Measurements from ENCODE around the gene CPZ. TPM values are rescaled to one million over a fixed set of nuclear protein-coding genes. Genes with fewer than 3 reads are reported as not detected.

The CPZ gene
- total RNA-seq, 6 experiments from 2014 or later, result 1.9 to 3.5 (median 2.5) TPM

GRCh38 chr4:8553216-8553615 is 39.3 kb upstream of the CPZ start:
- peaks cover 5% of the 10 kb centered on the region; the same call in 1 of the 2 replicates for H3K9me3 Mint-ChIP-seq
- H3K27me3 Mint-ChIP-seq (ENCODE audit: insufficient read depth), result peaks cover 32% of the 10 kb centered on the region
- H3K27ac Mint-ChIP-seq, result no peak overlapping the region
- TF ChIP-seq, protein P1, sequence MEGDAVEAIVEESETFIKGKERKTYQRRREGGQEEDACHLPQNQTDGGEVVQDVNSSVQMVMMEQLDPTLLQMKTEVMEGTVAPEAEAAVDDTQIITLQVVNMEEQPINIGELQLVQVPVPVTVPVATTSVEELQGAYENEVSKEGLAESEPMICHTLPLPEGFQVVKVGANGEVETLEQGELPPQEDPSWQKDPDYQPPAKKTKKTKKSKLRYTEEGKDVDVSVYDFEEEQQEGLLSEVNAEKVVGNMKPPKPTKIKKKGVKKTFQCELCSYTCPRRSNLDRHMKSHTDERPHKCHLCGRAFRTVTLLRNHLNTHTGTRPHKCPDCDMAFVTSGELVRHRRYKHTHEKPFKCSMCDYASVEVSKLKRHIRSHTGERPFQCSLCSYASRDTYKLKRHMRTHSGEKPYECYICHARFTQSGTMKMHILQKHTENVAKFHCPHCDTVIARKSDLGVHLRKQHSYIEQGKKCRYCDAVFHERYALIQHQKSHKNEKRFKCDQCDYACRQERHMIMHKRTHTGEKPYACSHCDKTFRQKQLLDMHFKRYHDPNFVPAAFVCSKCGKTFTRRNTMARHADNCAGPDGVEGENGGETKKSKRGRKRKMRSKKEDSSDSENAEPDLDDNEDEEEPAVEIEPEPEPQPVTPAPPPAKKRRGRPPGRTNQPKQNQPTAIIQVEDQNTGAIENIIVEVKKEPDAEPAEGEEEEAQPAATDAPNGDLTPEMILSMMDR (IDR thresholded peaks at IDR 0.05), result no peak
- DNase-seq, result no peak
- peaks cover 21% of the 10 kb centered on the region for H3K4me1 Mint-ChIP-seq (ENCODE audit: low read depth)
- H3K36me3 Mint-ChIP-seq (ENCODE audit: low read depth), result 0 out of 2 replicates have a peak, but pooled peaks cover 3% of the 10 kb centered on the region
- H3K4me3 Mint-ChIP-seq, result no peak overlapping the region

GRCh38 chr4:8553991-8554405 is 38.6 kb upstream of the CPZ start:
- no peak overlapping the region for H3K27ac Mint-ChIP-seq
- H3K4me3 Mint-ChIP-seq, result no peak overlapping the region
- peaks cover 26% of the 10 kb centered on the region for H3K4me1 Mint-ChIP-seq (ENCODE audit: low read depth)
- DNase-seq, result no peak
- TF ChIP-seq, protein P1 (IDR thresholded peaks at IDR 0.05), result no peak
- peaks cover 5% of the 10 kb centered on the region; the same call in 1 of the 2 replicates for H3K9me3 Mint-ChIP-seq
- H3K27me3 Mint-ChIP-seq (ENCODE audit: insufficient read depth), result peaks cover 29% of the 10 kb centered on the region
- 0 out of 2 replicates have a peak, but pooled peaks cover 3% of the 10 kb centered on the region for H3K36me3 Mint-ChIP-seq (ENCODE audit: low read depth)

GRCh38 chr4:8554555-8555100 is 37.9 kb upstream of the CPZ start:
- TF ChIP-seq, protein P1 (IDR thresholded peaks at IDR 0.05), result no peak
- H3K27me3 Mint-ChIP-seq (ENCODE audit: insufficient read depth), result peaks cover 26% of the 10 kb centered on the region
- H3K4me1 Mint-ChIP-seq (ENCODE audit: low read depth), result peaks cover 27% of the 10 kb centered on the region
- H3K27ac Mint-ChIP-seq, result no peak overlapping the region
- no peak for DNase-seq
- H3K36me3 Mint-ChIP-seq (ENCODE audit: low read depth), result 0 out of 2 replicates have a peak, but pooled peaks cover 3% of the 10 kb centered on the region
- peaks cover 5% of the 10 kb centered on the region; the same call in 1 of the 2 replicates for H3K9me3 Mint-ChIP-seq
- H3K4me3 Mint-ChIP-seq, result no peak overlapping the region

DNA sequence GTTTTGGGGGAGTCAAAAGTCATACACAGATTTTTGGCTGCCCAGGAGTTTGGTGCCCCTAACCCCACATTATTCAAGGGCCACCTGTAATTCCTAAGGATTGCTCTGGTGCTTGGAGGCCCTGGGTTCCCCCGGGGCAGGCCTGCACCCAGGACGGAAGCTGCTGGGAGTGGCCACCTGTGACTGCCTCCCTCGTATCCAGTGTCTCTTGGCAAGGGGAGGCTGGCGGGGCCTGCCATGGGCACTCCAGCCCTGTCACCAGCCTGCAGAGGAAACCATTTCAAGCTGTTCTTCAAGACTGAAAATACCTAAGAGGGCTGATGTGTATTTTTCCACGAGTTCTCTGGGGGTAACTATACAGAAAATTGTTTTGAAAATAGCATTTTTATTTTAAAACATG is 36.8 kb upstream of the CPZ start:
- H3K27ac Mint-ChIP-seq, result no peak overlapping the region
- no peak for DNase-seq
- peaks cover 31% of the 10 kb centered on the region for H3K4me1 Mint-ChIP-seq (ENCODE audit: low read depth)
- no peak overlapping the region for H3K4me3 Mint-ChIP-seq
- TF ChIP-seq, protein P1 (IDR thresholded peaks at IDR 0.05), result no peak
- H3K27me3 Mint-ChIP-seq (ENCODE audit: insufficient read depth), result peaks cover 20% of the 10 kb centered on the region
- 0 out of 2 replicates have a peak, but pooled peaks cover 3% of the 10 kb centered on the region for H3K36me3 Mint-ChIP-seq (ENCODE audit: low read depth)
- peaks cover 5% of the 10 kb centered on the region; the same call in 1 of the 2 replicates for H3K9me3 Mint-ChIP-seq

DNA sequence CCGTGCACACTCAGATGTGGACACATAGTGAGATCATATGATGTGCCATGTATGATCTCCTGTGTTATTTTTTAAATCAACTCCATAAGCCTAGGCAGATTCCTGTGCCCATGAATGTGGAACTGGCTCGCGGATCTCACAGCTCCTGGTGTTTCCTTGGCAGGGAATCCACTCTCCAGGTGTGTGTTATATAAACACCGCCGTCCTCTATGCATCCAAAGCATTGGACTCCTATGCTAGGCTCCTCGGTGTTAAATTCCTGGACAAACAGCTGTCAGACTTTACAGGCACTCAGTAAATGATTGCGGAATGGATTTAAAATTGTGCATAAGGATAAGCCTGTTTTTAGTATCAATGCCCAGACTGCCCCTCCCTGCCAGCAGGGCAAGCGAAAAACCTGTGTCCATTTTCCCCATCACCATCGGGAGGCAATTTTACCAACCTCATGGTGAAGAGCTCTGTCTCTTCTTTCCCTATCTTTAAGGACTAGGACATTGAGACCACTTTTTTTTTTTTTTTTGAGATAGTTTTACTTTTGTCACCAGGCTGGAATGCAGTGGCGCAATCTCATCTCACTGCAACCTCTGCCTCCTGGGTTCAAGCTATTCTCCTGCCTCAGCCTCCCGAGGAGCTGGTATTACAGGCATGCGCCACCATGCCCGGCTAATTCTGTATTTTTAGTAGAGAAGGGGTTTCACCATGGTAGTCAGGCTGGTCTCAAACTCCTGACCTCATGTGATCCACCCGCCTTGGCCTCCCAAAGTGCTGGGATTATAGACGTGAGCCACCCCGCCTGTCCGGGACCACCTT is 36.0 kb upstream of the CPZ start:
- H3K9me3 Mint-ChIP-seq, result peaks cover 1% of the 10 kb centered on the region; the same call in 1 of the 2 replicates
- H3K27me3 Mint-ChIP-seq (ENCODE audit: insufficient read depth), result peaks cover 23% of the 10 kb centered on the region
- peaks cover 35% of the 10 kb centered on the region for H3K4me1 Mint-ChIP-seq (ENCODE audit: low read depth)
- no peak overlapping the region for H3K4me3 Mint-ChIP-seq
- TF ChIP-seq, protein P1 (IDR thresholded peaks at IDR 0.05), result no peak
- 0 out of 2 replicates have a peak, but pooled peaks cover under 1% of the 10 kb centered on the region for H3K36me3 Mint-ChIP-seq (ENCODE audit: low read depth)
- DNase-seq, result no peak
- no peak overlapping the region for H3K27ac Mint-ChIP-seq
